Heart right ventricle (tissue), 16 donors: ENCODE results near the gene TPPP2. TPM values are rescaled to one million over a fixed set of nuclear protein-coding genes. Genes with fewer than 3 reads are reported as not detected.

Source experiments
- ATAC-seq, 8 donors: fragments of 200-7000 bp; cut with Tn5 transposase; one replicate each; pipeline ENCODE4 v1.9.1; 2020; ENCODE audit warnings: mild to moderate bottlenecking in 8 of 8, moderate library complexity in 8 of 8, moderate number of reproducible peaks in 1 of 8
- DNase-seq, 2 donors: peaks; one replicate each; pipeline ENCODE4 v3.0.0-alpha.2; 2020
- H3K27ac ChIP-seq, 10 donors: fragments of 200-600 bp; sonication (generic) in 2 of 10; one replicate each; pipeline versions ENCODE4 v1.5.0 to v1.8.0; 2020 to 2022; ENCODE audit warnings: mild to moderate bottlenecking in 3 of 10
- H3K27me3 ChIP-seq, 7 donors: fragments of 200-600 bp; one replicate each; pipeline ENCODE4 v1.8.0; 2021 to 2022; ENCODE audit warnings: mild to moderate bottlenecking in 2 of 7
- H3K36me3 ChIP-seq, 9 donors: fragments of 200-600 bp; sonication (generic) in 1 of 9; one replicate each; pipeline versions ENCODE4 v1.5.0 to v1.8.0; 2020 to 2022; ENCODE audit warnings: mild to moderate bottlenecking in 2 of 9
- H3K4me1 ChIP-seq, 9 donors: fragments of 200-600 bp; sonication (generic) in 1 of 9; one replicate each; pipeline versions ENCODE4 v1.5.0 to v1.8.0; 2020 to 2022; ENCODE audit warnings: mild to moderate bottlenecking in 4 of 9
- H3K4me3 ChIP-seq, 10 donors: fragments of 200-600 bp; sonication (generic) in 2 of 10; one replicate each; pipeline versions ENCODE4 v1.5.0 to v1.8.0; 2020 to 2022; ENCODE audit warnings: mild to moderate bottlenecking in 7 of 10, moderate library complexity in 2 of 10
- H3K9me3 ChIP-seq, 11 donors: fragments of 200-600 bp in 10 of 11; sonication (generic) in 2 of 11; one replicate each; pipeline versions ENCODE4 v1.5.0 to v1.8.0; 2013 to 2022; ENCODE audit warnings: mild to moderate bottlenecking in 2 of 11, control low read depth in 1 of 11, moderate library complexity in 1 of 11
- WGBS, 2 donors: extraction: QIAGEN DNeasy Blood & Tissue Kit; methylation state at CpG; one replicate each; pipeline ENCODE4 v1.1.7; 2013; ENCODE audit warnings: inconsistent platforms in 1 of 2; 5-methylcytosine and 5-hydroxymethylcytosine counted together
- intact Hi-C, 10 donors: fragments of 100-400 bp; cut with DNase I; formaldehyde crosslinking; loops; one replicate each; pipeline versions ENCODE4 v1.11.1 to v1.14.2; 2022
- polyA plus RNA-seq, 2 donors: library from polyadenylated mRNA; stranded (reverse); fragments of 200-250 nt; gene quantifications; one replicate each; pipeline ENCODE4 v1.2.3, GENCODE V29; 2013
- total RNA-seq, 10 donors: library from RNA; stranded (reverse); fragmentation: NEBNext Ultra II Directional in 3 of 10; extraction: Animal tissue kit (Norgen Biotek cat#: 25700) in 3 of 10; gene quantifications; one replicate each; pipeline versions ENCODE4 v1.2.1 to v1.2.4, GENCODE V29; 2021 to 2023
- TF ChIP-seq, protein P1 (sequence below), 9 donors: fragments of 200-600 bp; sonication (generic) in 2 of 9; IDR thresholded peaks; one replicate each; pipeline versions ENCODE4 v1.5.0 to v1.8.0; 2021 to 2022; ENCODE audit warnings: antibody characterized with exemption in 9 of 9, mild to moderate bottlenecking in 5 of 9, moderate library complexity in 1 of 9
- donor health status: Arrhythmogenic right ventricular cardiomyopathy.
- donor health status: ischemic (EF 13 %, LVEDD 7.1; RV severe dilation, severe dysfunction).
- donor health status: healthy with polysubstance abuse.
- donor health status: DM: no; HTN: yes; CAD: no.
- donor health status: DM: no; HTN: no; CAD: no.
- donor health status: ischemic (EF 25% LVEDD 6.9; RV normal size, moderate dysfunction).
- donor health status: ischemic (EF 25% LVEDD 5.7; RV mildly dilated, moderate dysfunction).
- donor health status: healthy.
- donor health status: DM: yes; HTN: yes; CAD: no.
- donor health status: Ischemic cardiomyopathy.
- donor health status: ischemic (EF 35%, LVEDD 5.7; RV mildly dilated, moderate dysfunction).
- donor health status: nonischemic (EF 11% LVEDD 7.7; RV severe dilation, severe dysfunction).
- donor health status: DM: yes; HTN: yes; CAD: no.
- donor health status: PGD.
- donor health status: ischemic (EF 29% LVEDD 5.4; RV normal size, mild dysfunction).
- donor health status: nonischemic (EF 23%, LVEDD 6.1; RV moderate dilation, normal function).

The TPPP2 gene
- total and polyA plus RNA-seq, 12 donors: 0.28 to 3.2 (median 0.91) TPM

DNA sequence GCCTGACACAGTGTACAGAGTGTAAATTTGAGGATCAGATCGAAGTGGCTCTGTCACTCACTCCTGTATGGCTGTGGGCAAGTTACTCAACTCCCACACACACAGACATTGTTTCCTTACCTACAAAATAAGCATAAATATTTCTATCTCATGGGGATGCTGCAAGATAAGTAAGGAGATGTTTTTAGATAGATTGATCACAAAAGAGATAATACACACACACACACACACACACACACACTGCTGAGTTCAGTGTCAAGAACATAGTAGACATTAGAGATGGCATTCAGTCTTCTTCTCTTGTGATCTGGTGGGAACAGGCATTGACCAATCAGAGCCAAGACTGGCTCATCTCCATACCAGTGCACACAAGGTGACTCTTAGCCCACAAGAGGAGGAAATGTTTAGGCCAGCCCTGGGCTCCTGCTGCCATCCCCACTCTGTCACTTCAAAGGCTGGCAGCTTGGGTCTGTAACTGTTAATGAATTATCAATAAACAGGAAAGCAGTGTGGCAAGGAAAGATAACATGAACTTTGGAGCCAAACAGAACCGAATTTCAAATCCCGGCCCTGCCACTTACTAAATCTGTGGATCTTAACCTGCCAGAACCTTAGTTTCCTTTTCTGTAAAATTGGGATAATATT, 24.2 kb downstream of the TPPP2 start:
- DNase-seq (no peak), ATAC-seq (peak in 1 of 8 donors; percentile 30)
- WGBS, 2 donors: 74 to 83% methylated on average over 3 of the region's 3 CpGs
- H3K4me1 ChIP-seq: peaks cover 0 to 10% (median 0%) of the 10 kb centered on the region in 9 donors
- H3K36me3 ChIP-seq: no peaks in the 10 kb centered on the region
- no peak overlapping the region for H3K4me3 ChIP-seq
- TF ChIP-seq, protein P1, sequence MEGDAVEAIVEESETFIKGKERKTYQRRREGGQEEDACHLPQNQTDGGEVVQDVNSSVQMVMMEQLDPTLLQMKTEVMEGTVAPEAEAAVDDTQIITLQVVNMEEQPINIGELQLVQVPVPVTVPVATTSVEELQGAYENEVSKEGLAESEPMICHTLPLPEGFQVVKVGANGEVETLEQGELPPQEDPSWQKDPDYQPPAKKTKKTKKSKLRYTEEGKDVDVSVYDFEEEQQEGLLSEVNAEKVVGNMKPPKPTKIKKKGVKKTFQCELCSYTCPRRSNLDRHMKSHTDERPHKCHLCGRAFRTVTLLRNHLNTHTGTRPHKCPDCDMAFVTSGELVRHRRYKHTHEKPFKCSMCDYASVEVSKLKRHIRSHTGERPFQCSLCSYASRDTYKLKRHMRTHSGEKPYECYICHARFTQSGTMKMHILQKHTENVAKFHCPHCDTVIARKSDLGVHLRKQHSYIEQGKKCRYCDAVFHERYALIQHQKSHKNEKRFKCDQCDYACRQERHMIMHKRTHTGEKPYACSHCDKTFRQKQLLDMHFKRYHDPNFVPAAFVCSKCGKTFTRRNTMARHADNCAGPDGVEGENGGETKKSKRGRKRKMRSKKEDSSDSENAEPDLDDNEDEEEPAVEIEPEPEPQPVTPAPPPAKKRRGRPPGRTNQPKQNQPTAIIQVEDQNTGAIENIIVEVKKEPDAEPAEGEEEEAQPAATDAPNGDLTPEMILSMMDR (IDR thresholded peaks at IDR 0.05): no peak
- H3K27ac ChIP-seq: no peak overlapping the region
- intact Hi-C loops: loop anchor here in 1 of 10 donors (10.0 kb wide), 1 partner anchor 509 kb away; no protein-coding TSS in a partner anchor
- H3K27me3 ChIP-seq: no peaks in the 10 kb centered on the region
- H3K9me3 ChIP-seq: no peaks in the 10 kb centered on the region

DNA sequence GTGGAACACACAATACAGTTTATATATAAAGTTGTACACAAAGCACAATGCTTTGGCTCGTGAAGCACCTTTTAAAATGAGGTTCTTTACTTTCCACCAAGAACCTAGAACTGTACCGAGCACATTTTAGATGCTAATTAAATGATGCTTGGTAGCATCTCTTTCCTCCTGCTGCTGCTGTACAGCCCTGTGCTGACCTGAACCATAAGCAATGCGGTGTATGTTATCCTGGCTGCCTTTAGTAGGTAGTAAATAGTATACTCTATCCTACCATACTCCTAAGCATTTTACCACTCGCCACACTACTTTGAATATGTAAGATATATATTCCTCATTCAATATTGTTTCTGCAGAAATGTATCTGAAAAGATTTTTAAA, 24.7 kb downstream of the TPPP2 start:
- Histone ChIP-seq H3K4me3 (no peak overlapping the region), H3K9me3 (no peaks in the 10 kb centered on the region), H3K4me1 (peaks cover 0 to 10% (median 0%) of the 10 kb centered on the region in 9 donors), H3K27ac (no peak overlapping the region), H3K36me3 (no peaks in the 10 kb centered on the region), H3K27me3 (no peaks in the 10 kb centered on the region)
- TF ChIP-seq, protein P1 (IDR thresholded peaks at IDR 0.05): no peak
- ATAC-seq: no peak
- 80 to 87% methylated on average over 4 of the region's 4 CpGs for WGBS, 2 donors
- intact Hi-C loops: loop anchor here in 1 of 10 donors (10.0 kb wide), 1 partner anchor 510 kb away; no protein-coding TSS in a partner anchor
- DNase-seq: no peak

DNA sequence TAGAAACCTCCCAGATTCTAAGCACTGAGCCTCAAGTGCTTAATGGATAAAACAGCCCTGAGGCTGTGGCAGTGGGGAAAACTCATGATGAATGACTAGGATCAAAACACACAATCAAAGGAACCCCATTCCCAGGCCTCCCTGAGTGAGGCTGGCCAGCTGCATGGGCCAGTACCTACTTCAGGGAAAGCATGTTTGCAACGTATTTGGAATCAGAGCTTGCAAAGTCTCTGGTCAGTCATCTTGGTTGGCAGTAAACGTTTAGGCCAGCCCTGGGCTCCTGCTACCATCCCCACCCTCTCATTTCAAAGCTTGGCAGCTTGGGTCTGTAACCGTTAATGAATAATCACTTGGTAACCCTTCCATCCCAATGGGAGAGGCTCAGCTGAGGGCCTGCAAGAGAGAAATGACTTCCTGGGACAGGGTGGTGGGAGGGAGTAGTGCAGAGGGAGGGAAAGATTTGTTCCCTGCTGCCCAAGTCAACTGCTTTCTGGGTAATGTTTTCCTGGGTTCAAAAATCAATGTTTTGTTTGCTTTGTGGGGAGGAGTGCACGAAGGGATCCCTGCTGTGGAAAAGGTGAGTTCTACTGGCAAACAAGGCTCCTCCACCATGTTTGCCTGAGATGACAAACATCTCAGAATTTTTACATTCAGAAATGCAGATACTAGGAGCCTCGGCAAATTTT, 25.6 kb downstream of the TPPP2 start:
- no peaks in the 10 kb centered on the region for H3K9me3 ChIP-seq
- no peak for ATAC-seq
- no peak overlapping the region for H3K4me3 ChIP-seq
- TF ChIP-seq, protein P1 (IDR thresholded peaks at IDR 0.05): no peak
- H3K4me1 ChIP-seq: peaks cover 0 to 10% (median 0%) of the 10 kb centered on the region in 9 donors
- no peak overlapping the region for H3K27ac ChIP-seq
- H3K36me3 ChIP-seq: no peaks in the 10 kb centered on the region
- 71 to 77% methylated on average over 5 of the region's 5 CpGs for WGBS, 2 donors
- H3K27me3 ChIP-seq: no peaks in the 10 kb centered on the region
- intact Hi-C loops: loop anchor here in 1 of 10 donors (10.0 kb wide), 1 partner anchor 511 kb away; no protein-coding TSS in a partner anchor
- no peak for DNase-seq

DNA sequence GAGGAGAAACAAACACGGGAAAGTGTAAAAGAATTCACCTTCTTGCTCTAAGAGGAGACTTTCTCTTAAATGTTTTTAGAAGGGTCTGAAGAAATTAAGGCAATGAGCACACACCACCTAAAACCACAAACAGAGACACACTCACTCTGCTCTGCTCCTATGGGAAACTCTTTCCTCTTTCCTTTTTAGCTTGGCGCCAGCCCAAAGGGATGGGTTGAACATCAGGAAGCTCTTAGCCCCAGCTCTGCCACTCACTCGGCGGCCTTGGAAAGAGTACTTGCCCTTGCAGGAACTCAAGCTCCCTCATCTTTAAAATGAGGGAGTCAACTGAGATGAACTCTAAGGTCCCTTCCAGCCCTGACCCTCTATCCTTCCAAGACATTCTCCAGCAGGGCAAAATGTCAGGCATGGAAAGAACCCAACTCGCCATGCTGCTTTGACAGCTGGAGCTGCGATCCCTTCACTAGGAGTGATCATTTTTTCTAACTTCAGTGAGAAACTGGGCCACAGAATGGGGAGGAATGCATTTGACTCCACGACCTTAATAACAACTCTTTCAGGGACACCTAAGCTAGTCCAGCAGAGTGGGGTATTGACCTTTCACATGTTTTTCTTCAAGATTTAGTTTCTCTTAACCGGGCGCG, 26.6 kb downstream of the TPPP2 start:
- no peak overlapping the region for H3K4me3 ChIP-seq
- TF ChIP-seq, protein P1 (IDR thresholded peaks at IDR 0.05): no peak
- intact Hi-C loops: loop anchor here in 1 of 10 donors (10.0 kb wide), 1 partner anchor 512 kb away; no protein-coding TSS in a partner anchor
- WGBS, 2 donors: 78% methylated on average over 10 of the region's 10 CpGs
- peaks cover 0 to 10% (median 0%) of the 10 kb centered on the region in 9 donors for H3K4me1 ChIP-seq
- no peak overlapping the region for H3K27ac ChIP-seq
- no peaks in the 10 kb centered on the region for H3K36me3 ChIP-seq
- DNase-seq: no peak
- peak in 1 of 8 donors; percentile 43 for ATAC-seq
- no peaks in the 10 kb centered on the region for H3K9me3 ChIP-seq
- H3K27me3 ChIP-seq: no peaks in the 10 kb centered on the region
